ENCODE results near the gene TMEM181. TPM values are rescaled to one million over a fixed set of nuclear protein-coding genes. Genes with fewer than 3 reads are reported as not detected.
A peak's percentile ranks its signal among the peaks of the same experiment; 100 is the strongest.
"Not testable (repeated sequence)": the region's sequence is repeated elsewhere in the genome, so short reads cannot be mapped to it uniquely, and the experiment has no call there.

TMEM181 gene, protein sequence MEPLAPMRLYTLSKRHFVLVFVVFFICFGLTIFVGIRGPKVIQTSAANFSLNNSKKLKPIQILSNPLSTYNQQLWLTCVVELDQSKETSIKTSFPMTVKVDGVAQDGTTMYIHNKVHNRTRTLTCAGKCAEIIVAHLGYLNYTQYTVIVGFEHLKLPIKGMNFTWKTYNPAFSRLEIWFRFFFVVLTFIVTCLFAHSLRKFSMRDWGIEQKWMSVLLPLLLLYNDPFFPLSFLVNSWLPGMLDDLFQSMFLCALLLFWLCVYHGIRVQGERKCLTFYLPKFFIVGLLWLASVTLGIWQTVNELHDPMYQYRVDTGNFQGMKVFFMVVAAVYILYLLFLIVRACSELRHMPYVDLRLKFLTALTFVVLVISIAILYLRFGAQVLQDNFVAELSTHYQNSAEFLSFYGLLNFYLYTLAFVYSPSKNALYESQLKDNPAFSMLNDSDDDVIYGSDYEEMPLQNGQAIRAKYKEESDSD
- total RNA-seq, result 16.3 and 16.9 TPM in 2 replicates

DNA sequence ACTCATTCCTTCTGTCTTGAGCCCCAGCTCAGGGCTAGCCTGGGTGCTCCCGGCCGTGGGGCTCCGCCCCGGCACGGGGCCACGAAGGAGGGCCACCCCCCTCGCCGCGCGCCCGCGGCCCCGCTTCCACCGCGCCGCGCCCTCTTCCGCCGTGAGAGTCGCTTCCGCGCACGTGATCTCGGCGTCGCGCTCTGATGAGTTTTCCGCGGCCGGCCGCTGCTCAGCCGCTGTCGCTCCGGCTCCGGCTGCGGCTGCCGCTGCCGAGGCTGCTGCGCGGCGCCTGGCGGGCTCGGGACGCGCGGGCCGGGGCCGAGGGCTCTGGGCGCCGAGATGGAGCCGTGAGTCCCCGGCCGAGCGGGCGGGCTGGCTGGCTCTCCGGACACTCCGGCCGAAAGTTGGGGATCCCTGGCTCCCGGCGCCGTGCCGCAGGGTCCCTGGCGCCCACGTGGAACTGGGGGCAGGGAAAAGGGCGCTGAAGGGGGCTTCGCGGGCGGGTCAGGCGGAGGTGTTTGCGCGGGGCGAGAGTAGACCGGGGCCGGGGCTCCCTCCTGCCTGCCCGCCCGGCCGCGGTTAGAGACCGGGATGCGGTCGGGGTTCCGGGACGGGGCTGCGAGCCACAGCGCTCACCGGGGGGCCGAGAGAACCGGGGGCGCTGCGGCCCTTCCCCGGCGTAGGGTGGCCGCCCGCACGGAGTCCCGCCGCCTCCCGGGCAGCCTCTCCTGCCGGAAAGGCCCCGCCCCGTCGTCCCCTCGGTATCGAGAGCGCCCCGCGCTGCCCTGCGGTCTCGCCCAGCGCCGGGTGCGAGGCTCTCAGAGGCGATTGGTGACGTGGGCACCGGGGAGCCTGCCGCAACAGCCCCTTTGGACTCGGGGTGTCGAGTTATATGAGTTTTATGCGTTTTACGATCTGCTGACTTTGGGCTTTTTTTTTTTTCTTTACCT, at the start of gene TMEM181:
TSS of gene TMEM181 (plus strand) at position 197 of the 941 bp plus-strand sequence. CDS start at position 331, 134 bp downstream.
- H3K9me3 Mint-ChIP-seq, result no peaks in the 10 kb centered on the region
- H3K36me3 Mint-ChIP-seq (ENCODE audit: low read depth), result peaks cover 16% of the 10 kb centered on the region
- DNase-seq (ENCODE audit: low spot score), result peak; percentile 83
- intact Hi-C loops (cut with micrococcal nuclease), result loop anchor here (5.0 kb wide), 1 partner anchor 87 kb away; no protein-coding TSS in a partner anchor
- peak within 1 kb of the TSS; percentile 97 for H3K4me3 Mint-ChIP-seq (ENCODE audit: low read depth)
- peaks cover 38% of the 10 kb centered on the region for H3K4me1 Mint-ChIP-seq (ENCODE audit: low read depth)
- H3K27ac Mint-ChIP-seq, result peak within 1 kb of the TSS; percentile 95
- H3K27me3 Mint-ChIP-seq (ENCODE audit: low read depth), result peaks cover 6% of the 10 kb centered on the region

DNA sequence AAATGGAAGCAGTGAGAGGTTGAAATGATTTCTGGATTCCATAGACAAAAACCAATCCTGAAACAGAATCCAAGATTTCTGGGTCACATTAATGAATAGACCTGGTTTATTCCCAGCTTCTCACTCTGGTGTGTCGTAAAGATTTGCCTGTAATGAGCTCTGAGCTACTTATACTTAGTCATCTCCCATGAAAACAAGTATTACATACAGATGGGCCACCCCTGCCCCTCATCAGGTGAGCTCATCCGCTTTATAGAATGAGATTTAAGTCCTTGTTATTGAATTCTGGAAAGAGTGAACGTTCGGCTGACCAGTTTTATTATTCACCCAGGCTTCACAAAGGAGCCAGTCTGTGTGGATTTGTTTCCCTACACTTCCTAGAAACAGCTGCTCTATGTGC, 47.1 kb upstream of the TMEM181 start:
- Mint-ChIP-seq H3K4me3 (ENCODE audit: low read depth) (no peak overlapping the region), H3K27me3 (ENCODE audit: low read depth) (peaks cover 7% of the 10 kb centered on the region), H3K27ac (no peak overlapping the region), H3K4me1 (ENCODE audit: low read depth) (peaks cover 23% of the 10 kb centered on the region), H3K9me3 (no peaks in the 10 kb centered on the region), H3K36me3 (ENCODE audit: low read depth) (no peaks in the 10 kb centered on the region)
- intact Hi-C loops (cut with micrococcal nuclease), result loop anchor here (10.0 kb wide), 1 partner anchor 68 kb away; no protein-coding TSS in a partner anchor
- DNase-seq (ENCODE audit: low spot score), result no peak

DNA sequence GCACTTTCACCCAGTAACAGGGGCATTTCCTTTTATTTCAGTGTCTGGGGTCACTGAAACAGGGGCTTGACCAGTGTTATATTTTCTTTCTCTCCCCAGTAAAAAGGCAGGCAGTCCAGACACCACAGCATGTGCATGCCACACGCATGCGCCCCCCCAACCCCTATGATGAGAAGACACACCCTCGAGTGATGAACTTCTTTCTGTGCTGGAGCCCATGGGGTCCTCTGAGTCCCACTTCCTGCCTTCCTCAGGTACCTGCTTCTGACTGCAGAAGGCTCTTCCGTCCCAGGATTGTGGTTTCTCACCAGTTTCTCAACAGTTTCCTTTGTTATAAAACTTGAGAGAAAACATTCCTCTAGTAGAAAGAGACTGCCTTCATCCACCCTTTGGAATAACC, 45.7 kb upstream of the TMEM181 start:
- intact Hi-C loops (cut with micrococcal nuclease), result loop anchor here (10.0 kb wide), 1 partner anchor 69 kb away; no protein-coding TSS in a partner anchor
- Mint-ChIP-seq H3K27me3 (ENCODE audit: low read depth) (peaks cover 7% of the 10 kb centered on the region), H3K36me3 (ENCODE audit: low read depth) (no peaks in the 10 kb centered on the region), H3K27ac (no peak overlapping the region), H3K9me3 (no peaks in the 10 kb centered on the region), H3K4me3 (ENCODE audit: low read depth) (no peak overlapping the region), H3K4me1 (ENCODE audit: low read depth) (peaks cover 32% of the 10 kb centered on the region)
- DNase-seq (ENCODE audit: low spot score), result no peak

DNA sequence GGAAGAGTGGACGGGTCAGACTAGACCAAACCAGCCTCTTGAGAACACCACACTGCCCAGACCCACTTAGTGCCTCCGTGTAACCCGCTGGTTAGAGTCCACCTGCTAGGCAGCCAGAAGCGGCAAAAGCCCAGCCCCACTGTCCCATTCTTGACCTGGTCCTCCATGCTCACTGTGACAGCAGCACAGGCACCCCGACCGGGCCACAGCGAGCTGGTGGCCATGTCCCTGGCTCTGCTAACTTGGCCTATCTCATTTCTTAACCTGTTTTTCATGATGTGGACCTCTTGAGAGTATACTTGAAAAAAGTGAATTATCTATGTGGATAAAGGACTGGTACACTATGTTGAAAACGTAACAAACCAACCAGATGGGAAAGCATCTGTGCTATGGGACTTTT, 44.9 kb upstream of the TMEM181 start:
- peaks cover 32% of the 10 kb centered on the region for H3K4me1 Mint-ChIP-seq (ENCODE audit: low read depth)

DNA sequence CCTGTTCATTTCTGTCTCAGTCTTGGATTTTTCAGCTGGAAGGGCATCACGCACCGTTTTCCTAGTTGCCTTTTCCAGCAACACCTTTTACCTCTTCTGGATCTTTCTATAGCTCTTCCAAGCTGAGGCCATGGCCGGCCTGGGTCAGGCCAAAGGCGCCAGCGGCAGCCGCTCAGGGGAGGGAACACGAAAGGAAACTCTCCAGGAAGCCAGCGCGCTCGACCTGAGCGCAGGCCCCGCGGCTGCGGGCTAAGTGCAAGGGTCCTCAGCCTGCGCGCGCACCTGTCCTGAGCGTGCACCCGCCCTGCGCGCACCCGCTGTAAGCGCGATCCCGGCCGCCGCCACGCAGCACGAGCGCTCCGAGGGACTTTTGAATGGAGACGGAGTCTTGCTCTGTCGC, 43.8 kb upstream of the TMEM181 start:
- Mint-ChIP-seq H3K9me3 (no peaks in the 10 kb centered on the region), H3K36me3 (ENCODE audit: low read depth) (no peaks in the 10 kb centered on the region), H3K27ac (no peak overlapping the region), H3K27me3 (ENCODE audit: low read depth) (peaks cover 13% of the 10 kb centered on the region), H3K4me1 (ENCODE audit: low read depth) (peaks cover 32% of the 10 kb centered on the region), H3K4me3 (ENCODE audit: low read depth) (no peak overlapping the region)
- intact Hi-C loops (cut with micrococcal nuclease), result loop anchor here (5.0 to 10.0 kb wide), 2 partner anchors 71 to 159 kb away; no protein-coding TSS in a partner anchor
- no peak for DNase-seq (ENCODE audit: low spot score)

More for the DNA sequence above, 44.9 kb upstream of the TMEM181 start:
- DNase-seq (ENCODE audit: low spot score), result no peak
- H3K9me3 Mint-ChIP-seq, result no peaks in the 10 kb centered on the region
- peaks cover 7% of the 10 kb centered on the region for H3K27me3 Mint-ChIP-seq (ENCODE audit: low read depth)
- H3K4me3 Mint-ChIP-seq (ENCODE audit: low read depth), result no peak overlapping the region
- intact Hi-C loops (cut with micrococcal nuclease), result loop anchor here (5.0 to 10.0 kb wide), 2 partner anchors 70 to 158 kb away; no protein-coding TSS in a partner anchor
- no peak overlapping the region for H3K27ac Mint-ChIP-seq
- no peaks in the 10 kb centered on the region for H3K36me3 Mint-ChIP-seq (ENCODE audit: low read depth)

DNA sequence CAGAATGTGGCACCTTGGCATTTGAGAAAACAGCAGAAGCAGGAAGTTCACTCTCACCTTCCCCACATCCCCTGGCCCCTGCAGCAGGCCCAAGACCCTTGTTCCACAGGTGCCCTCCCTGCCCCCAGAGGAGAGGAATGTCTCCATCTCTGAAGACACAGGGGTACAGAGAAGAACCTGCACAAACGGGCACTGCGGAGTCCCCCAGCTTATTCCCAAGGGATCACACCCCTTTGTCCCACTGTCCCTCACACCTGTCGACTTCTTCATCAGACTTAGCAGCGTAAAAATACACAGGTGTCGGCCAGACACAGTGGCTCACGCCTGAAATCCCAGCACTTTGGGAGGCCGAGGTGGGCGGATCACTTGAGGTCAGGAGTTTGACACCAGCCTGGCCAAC, 42.9 kb upstream of the TMEM181 start:
- intact Hi-C loops (cut with micrococcal nuclease), result loop anchor here (5.0 to 10.0 kb wide), 2 partner anchors 72 to 160 kb away; no protein-coding TSS in a partner anchor
- DNase-seq (ENCODE audit: low spot score), result no peak
- Mint-ChIP-seq H3K4me3 (ENCODE audit: low read depth) (no peak overlapping the region), H3K9me3 (no peaks in the 10 kb centered on the region), H3K36me3 (ENCODE audit: low read depth) (no peaks in the 10 kb centered on the region), H3K27me3 (ENCODE audit: low read depth) (peaks cover 13% of the 10 kb centered on the region), H3K4me1 (ENCODE audit: low read depth) (peaks cover 32% of the 10 kb centered on the region), H3K27ac (no peak overlapping the region)

DNA sequence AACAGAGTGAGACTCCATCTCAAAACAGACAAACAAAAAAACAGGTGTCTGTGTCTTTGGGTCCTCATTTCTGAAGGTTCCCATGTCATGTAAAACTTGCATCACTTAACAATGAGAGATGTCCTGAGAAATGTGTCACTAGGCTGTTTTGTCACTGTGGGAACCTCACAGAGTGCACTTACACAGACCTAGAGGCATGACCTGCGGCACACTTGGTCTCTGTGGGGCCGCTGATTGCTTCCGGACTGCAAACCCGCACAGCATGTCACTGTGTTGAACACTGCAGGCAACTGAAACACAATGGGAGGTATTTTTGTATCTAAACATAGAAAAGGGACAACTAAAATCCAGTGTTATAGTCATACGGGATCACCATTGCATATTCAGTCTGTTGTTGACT, 42.3 kb upstream of the TMEM181 start:
- Mint-ChIP-seq H3K27me3 (ENCODE audit: low read depth) (peaks cover 13% of the 10 kb centered on the region), H3K36me3 (ENCODE audit: low read depth) (no peaks in the 10 kb centered on the region), H3K4me1 (ENCODE audit: low read depth) (peaks cover 32% of the 10 kb centered on the region), H3K4me3 (ENCODE audit: low read depth) (peak overlapping the region; percentile 81), H3K27ac (no peak overlapping the region), H3K9me3 (no peaks in the 10 kb centered on the region)
- no peak for DNase-seq (ENCODE audit: low spot score)
- intact Hi-C loops (cut with micrococcal nuclease), result loop anchor here (5.0 to 10.0 kb wide), 2 partner anchors 73 to 160 kb away; no protein-coding TSS in a partner anchor

DNA sequence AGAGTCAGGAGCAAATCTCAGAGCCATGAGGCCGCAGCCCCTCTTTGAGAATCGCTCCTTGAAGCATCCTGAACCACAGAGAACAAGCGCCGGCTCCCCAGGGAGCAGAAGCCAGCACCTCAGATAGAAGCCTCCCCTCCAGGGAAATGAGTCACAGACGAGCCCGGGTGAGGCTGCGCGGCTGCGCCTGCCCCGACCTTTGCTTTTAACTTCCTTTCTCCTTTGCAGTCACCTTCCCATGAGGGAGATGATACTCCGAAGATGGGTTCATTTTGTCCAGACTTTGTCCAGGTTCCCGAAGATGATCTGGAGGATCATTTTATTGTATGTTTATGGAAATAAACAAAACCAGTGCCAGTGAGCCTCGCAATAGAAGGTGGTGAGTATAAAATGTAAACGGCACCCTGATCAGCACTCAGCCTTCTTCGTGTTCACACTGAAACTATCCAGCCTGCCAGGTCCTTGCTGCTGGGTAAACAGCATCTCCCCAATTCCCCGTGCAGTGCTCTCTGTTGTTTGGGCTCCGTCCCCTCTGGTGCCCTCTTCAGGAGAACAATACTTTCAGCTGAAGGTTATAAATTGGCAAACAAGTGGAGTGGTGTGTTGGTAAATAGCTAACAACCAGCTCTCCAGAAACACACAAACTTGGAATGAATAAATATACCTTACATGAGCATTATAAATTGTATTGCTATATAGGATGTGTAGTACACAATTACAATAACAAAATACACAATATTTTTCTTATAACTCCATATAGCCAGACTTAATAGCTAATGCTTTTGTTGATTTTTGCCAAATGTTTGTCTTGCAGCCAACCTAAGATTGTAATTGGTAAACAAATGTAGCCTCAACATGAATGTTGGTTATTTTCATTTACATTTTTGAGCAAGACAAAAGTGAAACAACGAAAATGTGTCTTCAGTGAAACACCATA, 41.4 kb upstream of the TMEM181 start:
- H3K4me3 Mint-ChIP-seq (ENCODE audit: low read depth), result peak overlapping the region; percentile 81

DNA sequence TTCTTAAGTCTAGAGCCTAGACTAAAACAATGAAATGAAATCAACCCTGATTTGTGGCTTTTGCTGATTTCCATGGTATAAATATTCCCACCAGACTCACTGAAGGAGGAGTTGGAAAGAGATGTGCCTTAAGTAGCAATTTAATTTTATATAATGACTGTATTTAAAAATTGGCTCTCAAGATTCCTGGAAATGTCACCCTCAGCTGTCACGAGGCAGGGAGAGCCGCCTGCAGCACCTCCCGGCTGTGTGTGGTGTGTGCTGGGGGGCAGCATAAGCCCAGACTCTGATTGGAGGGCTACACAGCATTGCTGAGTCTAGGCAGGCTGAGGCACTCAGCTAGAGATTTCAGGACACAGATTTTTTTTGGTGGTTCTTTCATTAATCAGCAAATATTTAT, 40.6 kb upstream of the TMEM181 start:
- no peak for DNase-seq (ENCODE audit: low spot score)
- Mint-ChIP-seq H3K27ac (no peak overlapping the region), H3K36me3 (ENCODE audit: low read depth) (no peaks in the 10 kb centered on the region), H3K4me1 (ENCODE audit: low read depth) (peaks cover 26% of the 10 kb centered on the region), H3K27me3 (ENCODE audit: low read depth) (peaks cover 13% of the 10 kb centered on the region), H3K9me3 (no peaks in the 10 kb centered on the region), H3K4me3 (ENCODE audit: low read depth) (no peak overlapping the region)
- intact Hi-C loops (cut with micrococcal nuclease), result loop anchor here (5.0 to 10.0 kb wide), 2 partner anchors 74 to 162 kb away; no protein-coding TSS in a partner anchor

More for the DNA sequence above, 41.4 kb upstream of the TMEM181 start:
- H3K27me3 Mint-ChIP-seq (ENCODE audit: low read depth), result peaks cover 13% of the 10 kb centered on the region
- H3K36me3 Mint-ChIP-seq (ENCODE audit: low read depth), result no peaks in the 10 kb centered on the region
- intact Hi-C loops (cut with micrococcal nuclease), result loop anchor here (1.0 to 10.0 kb wide), 3 partner anchors 74 to 298 kb away; no protein-coding TSS in a partner anchor
- H3K27ac Mint-ChIP-seq, result peak overlapping the region; percentile 72
- no peaks in the 10 kb centered on the region for H3K9me3 Mint-ChIP-seq
- peaks cover 32% of the 10 kb centered on the region for H3K4me1 Mint-ChIP-seq (ENCODE audit: low read depth)
- peak; percentile 66 for DNase-seq (ENCODE audit: low spot score)

DNA sequence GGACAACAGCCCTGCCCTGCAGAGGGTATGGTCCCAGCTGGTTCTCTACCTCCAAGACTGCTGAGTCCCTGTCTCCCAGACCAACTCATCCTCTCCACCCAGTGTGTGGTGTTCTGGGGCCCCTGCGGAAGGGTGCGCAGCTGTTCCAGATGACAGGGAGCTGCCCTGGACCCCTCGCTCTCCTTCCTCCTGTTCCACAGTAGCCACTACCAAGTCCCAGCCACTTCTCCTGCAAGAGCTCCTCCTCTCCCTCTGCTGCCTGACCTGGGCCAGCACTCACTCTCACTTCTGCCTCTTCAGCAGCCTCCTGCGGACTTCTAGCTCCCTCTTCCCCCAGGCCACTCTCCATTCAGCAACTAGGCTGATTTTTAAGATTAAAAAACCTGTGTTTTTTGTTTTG, 40.1 kb upstream of the TMEM181 start:
- Mint-ChIP-seq H3K9me3 (no peaks in the 10 kb centered on the region), H3K36me3 (ENCODE audit: low read depth) (no peaks in the 10 kb centered on the region), H3K4me1 (ENCODE audit: low read depth) (peaks cover 22% of the 10 kb centered on the region), H3K27me3 (ENCODE audit: low read depth) (peaks cover 14% of the 10 kb centered on the region), H3K27ac (no peak overlapping the region), H3K4me3 (ENCODE audit: low read depth) (no peak overlapping the region)
- intact Hi-C loops (cut with micrococcal nuclease), result loop anchor here (5.0 to 10.0 kb wide), 2 partner anchors 75 to 162 kb away; no protein-coding TSS in a partner anchor
- no peak for DNase-seq (ENCODE audit: low spot score)

DNA sequence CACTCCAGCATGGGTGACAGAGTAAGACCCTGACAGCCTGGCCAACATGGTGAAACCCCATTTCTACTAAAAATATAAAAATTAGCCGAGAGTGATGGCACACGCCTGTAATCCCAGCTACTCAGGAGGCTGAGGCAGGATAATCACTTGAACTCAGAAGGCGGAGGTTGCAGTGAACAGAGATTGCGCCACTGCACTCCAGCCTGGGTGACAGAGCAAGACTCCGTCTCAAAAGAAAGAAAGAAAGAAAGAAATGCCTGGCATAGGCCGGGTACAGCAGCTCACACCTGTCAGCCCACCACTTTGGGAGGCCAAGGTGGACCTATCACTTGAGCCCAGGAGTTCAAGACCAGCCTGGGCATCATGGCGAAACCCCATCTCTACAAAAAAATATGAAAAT, 38.9 kb upstream of the TMEM181 start:
- H3K27ac Mint-ChIP-seq; H3K36me3 Mint-ChIP-seq (ENCODE audit: low read depth); H3K4me3 Mint-ChIP-seq (ENCODE audit: low read depth); intact Hi-C loops (cut with micrococcal nuclease); DNase-seq (ENCODE audit: low spot score); H3K9me3 Mint-ChIP-seq: not testable (repeated sequence)
- peaks cover 14% of the 10 kb centered on the region for H3K4me1 Mint-ChIP-seq (ENCODE audit: low read depth)
- H3K27me3 Mint-ChIP-seq (ENCODE audit: low read depth), result peaks cover 20% of the 10 kb centered on the region
